ENCODE measurements around the gene PKDREJ. TPM values are rescaled to one million over a fixed set of nuclear protein-coding genes. Genes with fewer than 3 reads are reported as not detected.

PKDREJ gene
- total RNA-seq, 1 donor from 2014 or later = not detected

GRCh38 chr22:46281866-46282678 is 18.9 kb upstream of the PKDREJ start:
- no peak for DNase-seq (ENCODE audit: extremely low spot score in 2 of 2)
- TF ChIP-seq POLR2A (IDR thresholded peaks at IDR 0.05) = no peak
- no peak for TF ChIP-seq CTCF (IDR thresholded peaks at IDR 0.05)
- no peak for TF ChIP-seq POLR2AphosphoS5 (IDR thresholded peaks at IDR 0.05; ENCODE audit: insufficient read depth in 1 of 2, low read depth in 1 of 2)
- Histone ChIP-seq H3K4me1 (no peaks in the 10 kb centered on the region), H3K27ac (no peak overlapping the region), H3K9me3 (no peaks in the 10 kb centered on the region), H3K36me3 (peaks cover 3 to 69% of the 10 kb centered on the region in 2 donors), H3K4me3 (no peak overlapping the region), H3K27me3 (no peaks in the 10 kb centered on the region)
- intact Hi-C loops (cut with DNase I) = no loop called here

GRCh38 chr22:46280999-46281623 is 18.0 kb upstream of the PKDREJ start:
- H3K27ac ChIP-seq = no peak overlapping the region

GRCh38 chr22:46280063-46280817 is 17.1 kb upstream of the PKDREJ start:
- no peaks in the 10 kb centered on the region for H3K9me3 ChIP-seq
- H3K4me1 ChIP-seq = no peaks in the 10 kb centered on the region
- H3K27ac ChIP-seq = no peak overlapping the region
- H3K27me3 ChIP-seq = no peaks in the 10 kb centered on the region
- no peak for DNase-seq (ENCODE audit: extremely low spot score in 2 of 2)
- peaks cover 3 to 65% of the 10 kb centered on the region in 2 donors for H3K36me3 ChIP-seq
- intact Hi-C loops (cut with DNase I) = no loop called here
- H3K4me3 ChIP-seq = no peak overlapping the region
- no peak for TF ChIP-seq POLR2AphosphoS5 (IDR thresholded peaks at IDR 0.05; ENCODE audit: insufficient read depth in 1 of 2, low read depth in 1 of 2)
- TF ChIP-seq POLR2A (IDR thresholded peaks at IDR 0.05) = no peak
- TF ChIP-seq CTCF (IDR thresholded peaks at IDR 0.05) = no peak

More at GRCh38 chr22:46280999-46281623, 18.0 kb upstream of the PKDREJ start:
- no peak for DNase-seq (ENCODE audit: extremely low spot score in 2 of 2)
- intact Hi-C loops (cut with DNase I) = no loop called here
- TF ChIP-seq POLR2A (IDR thresholded peaks at IDR 0.05) (no peak), CTCF (IDR thresholded peaks at IDR 0.05) (no peak), POLR2AphosphoS5 (IDR thresholded peaks at IDR 0.05; ENCODE audit: insufficient read depth in 1 of 2, low read depth in 1 of 2) (no peak)
- H3K27me3 ChIP-seq = no peaks in the 10 kb centered on the region
- no peaks in the 10 kb centered on the region for H3K9me3 ChIP-seq
- no peak overlapping the region for H3K4me3 ChIP-seq
- H3K36me3 ChIP-seq = peaks cover 3 to 63% of the 10 kb centered on the region in 2 donors
- H3K4me1 ChIP-seq = no peaks in the 10 kb centered on the region

- TF ChIP-seq CTCF (IDR thresholded peaks at IDR 0.05) (no peak), POLR2A (IDR thresholded peaks at IDR 0.05) (no peak), POLR2AphosphoS5 (IDR thresholded peaks at IDR 0.05; ENCODE audit: insufficient read depth in 1 of 2, low read depth in 1 of 2) (no peak)
- no peak for DNase-seq (ENCODE audit: extremely low spot score in 2 of 2)
- Histone ChIP-seq H3K4me1 (no peaks in the 10 kb centered on the region), H3K27ac (no peak overlapping the region), H3K27me3 (no peaks in the 10 kb centered on the region), H3K36me3 (peaks cover 3 to 65% of the 10 kb centered on the region in 2 donors), H3K4me3 (no peak overlapping the region), H3K9me3 (no peaks in the 10 kb centered on the region)
- intact Hi-C loops (cut with DNase I) = no loop called here
Observed at GRCh38 chr22:46278656-46279645, 15.8 kb upstream of the PKDREJ start.

Data from vagina (tissue), 2 donors.